Eye (tissue), 1 donor: ENCODE measurements around the gene ZNRD2.
A peak's percentile ranks its signal among the peaks of the same experiment; 100 is the strongest.

ENCODE experiments used
- DNase-seq: peaks from one replicate; pipeline ENCODE4 v3.0.0-alpha.2; 2015

ZNRD2 gene

GRCh38 chr11:65538915-65539743 lies 31.1 kb upstream of the ZNRD2 start:
- peak; percentile 62 for DNase-seq

- no peak for DNase-seq
Measured at GRCh38 chr11:65539744-65540289, 30.5 kb upstream of the ZNRD2 start.

- DNase-seq, result peak; percentile 93
Measured at GRCh38 chr11:65540290-65541092, 29.8 kb upstream of the ZNRD2 start.

GRCh38 chr11:65541093-65541982 lies 28.9 kb upstream of the ZNRD2 start:
- no peak for DNase-seq

GRCh38 chr11:65542738-65543390 lies 27.4 kb upstream of the ZNRD2 start:
- DNase-seq, result no peak

GRCh38 chr11:65545853-65546216 lies 24.4 kb upstream of the ZNRD2 start:
- DNase-seq, result no peak

- DNase-seq, result peak; percentile 84
Measured at GRCh38 chr11:65546217-65546958, 23.9 kb upstream of the ZNRD2 start.

GRCh38 chr11:65547446-65548125 lies 22.7 kb upstream of the ZNRD2 start:
- no peak for DNase-seq

DNA sequence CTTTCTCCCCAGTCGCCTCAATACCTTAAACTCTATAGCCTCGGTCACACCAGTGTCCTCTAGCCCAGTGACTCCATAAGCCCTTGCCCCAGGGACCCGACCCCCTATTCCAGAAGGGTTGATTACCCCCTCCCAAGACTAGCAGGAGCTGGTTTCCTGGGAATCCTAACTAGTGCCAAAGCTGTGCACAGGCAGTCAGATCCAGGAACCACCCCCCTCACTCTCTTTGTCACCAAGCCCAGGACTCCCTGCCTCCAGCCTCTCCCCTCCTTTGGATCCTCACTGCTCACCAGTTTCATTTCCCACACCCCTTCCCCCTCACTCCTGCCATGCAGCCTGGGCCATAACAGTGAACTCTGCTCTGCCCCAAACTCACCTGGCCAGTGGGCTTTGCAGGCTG lies 21.9 kb upstream of the ZNRD2 start:
- DNase-seq, result no peak

- DNase-seq, result no peak
Measured at GRCh38 chr11:65549096-65549495, 21.2 kb upstream of the ZNRD2 start.

- DNase-seq, result peak; percentile 66
Measured at GRCh38 chr11:65551572-65552387, 18.5 kb upstream of the ZNRD2 start.

GRCh38 chr11:65552388-65552951 lies 17.8 kb upstream of the ZNRD2 start:
- DNase-seq, result no peak

DNA sequence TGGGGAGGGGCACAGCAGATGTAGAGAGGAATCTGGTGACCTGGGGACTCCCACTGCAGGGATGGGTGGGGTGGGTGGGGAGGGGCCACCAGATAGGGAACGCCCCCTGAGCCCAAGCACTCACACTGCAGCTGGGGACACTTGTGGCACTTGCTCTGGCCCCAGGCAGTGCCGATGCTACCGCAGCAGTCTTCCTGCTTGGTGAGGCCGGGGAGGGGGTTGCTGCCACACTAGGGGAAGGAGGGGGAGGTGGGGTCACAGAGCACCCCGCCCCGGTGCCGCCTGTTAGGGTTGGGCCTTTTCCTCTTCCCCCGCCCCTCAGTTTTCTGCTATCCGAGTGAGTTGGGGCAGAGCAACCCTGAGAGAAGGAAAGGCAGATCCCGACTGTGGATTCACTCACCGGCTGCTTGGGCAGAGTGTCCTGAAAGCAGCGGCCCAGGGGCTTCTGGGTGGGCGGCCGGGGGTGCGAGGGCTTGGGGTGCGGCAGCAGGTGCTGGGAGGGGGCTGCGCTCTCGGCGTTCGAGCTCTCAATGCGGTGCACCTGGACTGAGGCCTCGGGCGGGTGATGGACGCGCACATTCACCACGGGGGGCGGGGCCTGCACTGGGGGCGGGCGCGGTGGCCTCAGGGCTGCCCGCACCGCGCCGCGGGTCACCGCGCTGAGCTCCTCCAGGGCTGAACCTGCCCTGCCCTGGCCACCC lies 16.8 kb upstream of the ZNRD2 start:
- DNase-seq, result peak; percentile 49

GRCh38 chr11:65554057-65554818 lies 16.0 kb upstream of the ZNRD2 start:
- no peak for DNase-seq

- DNase-seq, result no peak
Measured at GRCh38 chr11:65554842-65555430, 15.3 kb upstream of the ZNRD2 start.

DNA sequence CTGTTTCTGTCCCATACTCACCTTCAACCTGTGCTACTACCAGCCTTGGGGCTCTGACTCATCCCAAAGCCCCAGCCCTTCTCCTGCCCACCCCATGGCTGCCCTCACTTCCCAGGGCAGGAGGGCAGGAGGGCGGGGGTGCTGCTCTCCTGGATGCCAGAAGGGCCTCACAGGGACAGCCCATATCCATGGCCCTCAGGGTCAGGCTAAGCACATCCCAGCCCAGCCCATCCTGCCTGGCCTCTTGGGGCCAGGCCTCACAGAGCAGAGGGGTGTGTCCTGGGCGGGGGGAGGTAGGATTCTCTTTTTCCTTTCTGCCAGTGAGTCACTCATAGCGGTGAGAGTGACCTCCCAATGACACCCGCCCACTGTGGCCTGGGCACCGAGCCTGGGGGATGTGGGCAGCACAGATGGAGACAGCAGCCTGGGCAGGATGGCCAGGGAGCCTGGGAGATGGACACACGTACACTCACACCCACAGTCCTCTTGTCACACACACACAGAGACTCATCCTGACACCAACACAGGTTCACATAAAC lies 14.5 kb upstream of the ZNRD2 start:
- no peak for DNase-seq

DNA sequence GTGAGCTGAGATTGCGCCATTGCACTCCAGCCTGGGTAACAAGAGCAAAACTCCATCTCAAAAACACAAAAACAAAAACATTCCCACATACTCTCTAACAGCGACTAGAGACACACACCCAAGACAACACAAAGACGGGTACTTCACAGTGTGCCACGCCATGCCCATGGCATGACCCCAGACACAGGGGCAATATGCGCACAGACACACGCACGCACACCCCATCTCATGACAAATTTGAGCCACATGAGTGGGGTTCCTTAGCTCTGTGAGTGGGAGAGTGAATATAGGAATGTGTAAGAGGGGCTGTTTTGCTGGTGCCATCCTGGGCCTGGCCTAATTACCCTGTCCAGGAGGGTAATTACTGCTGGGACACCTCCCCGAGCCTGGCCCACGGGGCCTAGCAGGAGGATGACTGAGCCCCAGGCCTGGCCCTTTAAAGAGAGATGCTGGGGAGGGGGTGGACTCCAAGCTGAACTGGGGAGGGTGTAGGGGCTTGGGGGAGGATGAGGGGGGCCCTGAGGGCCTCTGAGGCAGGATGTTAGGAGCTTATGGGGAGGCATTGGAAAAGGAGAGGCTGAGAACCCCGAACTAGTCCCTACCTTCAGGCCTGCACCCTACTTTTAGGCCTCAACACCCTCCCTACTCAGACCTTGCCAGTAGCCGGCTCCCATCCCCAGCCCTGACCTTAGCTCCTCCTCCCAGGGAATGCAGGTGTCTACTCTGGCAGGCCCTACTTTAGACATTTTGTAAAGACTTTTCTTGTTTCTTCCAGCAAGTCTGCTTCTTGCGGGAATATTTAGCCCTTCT lies 13.6 kb upstream of the ZNRD2 start:
- no peak for DNase-seq
